ENCODE results near the gene CACNA1G. TPM values are rescaled to one million over a fixed set of nuclear protein-coding genes. Genes with fewer than 3 reads are reported as not detected.

Gene CACNA1G
- total and polyA plus RNA-seq, 2 experiments from 2014 or later = 19.0 to 46.1 TPM

DNA sequence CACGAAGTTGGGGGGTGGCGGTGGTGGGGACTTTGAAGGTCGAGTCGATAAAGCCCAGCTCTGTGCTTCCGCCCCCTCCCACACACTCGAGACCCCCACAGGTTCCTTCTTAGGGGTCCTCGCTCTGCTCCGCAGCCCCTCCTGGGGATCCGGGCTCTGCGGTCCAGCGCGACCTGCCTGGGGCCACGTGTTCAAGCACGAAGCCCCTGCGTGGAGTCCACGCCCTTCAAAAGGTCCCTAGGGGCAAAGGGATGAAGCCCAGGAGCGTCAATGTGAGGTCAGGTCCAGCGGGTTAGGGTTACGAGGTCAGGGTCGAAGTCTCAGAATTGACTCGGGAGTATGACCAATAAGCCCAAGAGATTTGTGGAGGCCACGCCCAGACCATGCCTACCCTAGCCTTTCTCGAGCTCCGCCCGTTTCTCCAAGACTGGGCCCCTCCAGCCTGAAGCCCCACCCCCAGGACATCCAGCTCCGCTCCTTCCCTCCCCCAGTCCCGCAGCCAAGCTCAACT lies 786 bp upstream of the CACNA1G start:
- H3K9me3 ChIP-seq (ENCODE audit: low read depth) = no peaks in the 10 kb centered on the region
- no peaks in the 10 kb centered on the region for H3K36me3 ChIP-seq
- TF ChIP-seq, protein P1, sequence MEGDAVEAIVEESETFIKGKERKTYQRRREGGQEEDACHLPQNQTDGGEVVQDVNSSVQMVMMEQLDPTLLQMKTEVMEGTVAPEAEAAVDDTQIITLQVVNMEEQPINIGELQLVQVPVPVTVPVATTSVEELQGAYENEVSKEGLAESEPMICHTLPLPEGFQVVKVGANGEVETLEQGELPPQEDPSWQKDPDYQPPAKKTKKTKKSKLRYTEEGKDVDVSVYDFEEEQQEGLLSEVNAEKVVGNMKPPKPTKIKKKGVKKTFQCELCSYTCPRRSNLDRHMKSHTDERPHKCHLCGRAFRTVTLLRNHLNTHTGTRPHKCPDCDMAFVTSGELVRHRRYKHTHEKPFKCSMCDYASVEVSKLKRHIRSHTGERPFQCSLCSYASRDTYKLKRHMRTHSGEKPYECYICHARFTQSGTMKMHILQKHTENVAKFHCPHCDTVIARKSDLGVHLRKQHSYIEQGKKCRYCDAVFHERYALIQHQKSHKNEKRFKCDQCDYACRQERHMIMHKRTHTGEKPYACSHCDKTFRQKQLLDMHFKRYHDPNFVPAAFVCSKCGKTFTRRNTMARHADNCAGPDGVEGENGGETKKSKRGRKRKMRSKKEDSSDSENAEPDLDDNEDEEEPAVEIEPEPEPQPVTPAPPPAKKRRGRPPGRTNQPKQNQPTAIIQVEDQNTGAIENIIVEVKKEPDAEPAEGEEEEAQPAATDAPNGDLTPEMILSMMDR (IDR thresholded peaks at IDR 0.05; ENCODE audit: low read depth, low read length) = no peak
- H3K27me3 ChIP-seq = peaks cover 50% of the 10 kb centered on the region
- DNase-seq (ENCODE audit: low read depth in 1 of 2, low spot score in 1 of 2) = peak; percentile 69 to 81
- H3K4me1 ChIP-seq (ENCODE audit: low read depth) = peaks cover 23% of the 10 kb centered on the region
- peak overlapping the region; percentile 64 for H3K4me3 ChIP-seq
- no peak overlapping the region for H3K27ac ChIP-seq

DNA sequence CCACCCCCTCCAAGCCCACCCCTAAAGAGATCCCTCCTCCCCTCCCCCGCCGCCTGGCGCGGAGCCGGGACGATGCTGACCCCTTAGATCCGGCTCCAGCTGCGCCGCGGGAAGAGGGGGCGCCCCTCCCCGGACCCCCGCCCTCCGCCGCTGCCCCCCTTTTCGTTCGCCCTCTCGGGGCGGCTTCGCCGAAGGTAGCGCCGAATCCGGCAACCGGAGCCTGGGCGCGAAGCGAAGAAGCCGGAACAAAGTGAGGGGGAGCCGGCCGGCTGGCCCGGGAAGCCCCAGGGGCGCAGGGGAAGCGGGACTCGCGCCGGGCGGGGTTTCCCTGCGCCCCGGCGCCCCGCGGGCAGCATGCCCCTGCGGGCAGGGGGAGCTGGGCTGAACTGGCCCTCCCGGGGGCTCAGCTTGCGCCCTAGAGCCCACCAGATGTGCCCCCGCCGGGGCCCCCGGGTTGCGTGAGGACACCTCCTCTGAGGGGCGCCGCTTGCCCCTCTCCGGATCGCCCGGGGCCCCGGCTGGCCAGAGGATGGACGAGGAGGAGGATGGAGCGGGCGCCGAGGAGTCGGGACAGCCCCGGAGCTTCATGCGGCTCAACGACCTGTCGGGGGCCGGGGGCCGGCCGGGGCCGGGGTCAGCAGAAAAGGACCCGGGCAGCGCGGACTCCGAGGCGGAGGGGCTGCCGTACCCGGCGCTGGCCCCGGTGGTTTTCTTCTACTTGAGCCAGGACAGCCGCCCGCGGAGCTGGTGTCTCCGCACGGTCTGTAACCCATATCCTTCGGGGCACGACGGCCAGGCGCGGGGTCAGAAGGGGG lies 623 bp downstream of the CACNA1G start:
- H3K4me3 ChIP-seq = peak overlapping the region; percentile 64
- no peaks in the 10 kb centered on the region for H3K9me3 ChIP-seq (ENCODE audit: low read depth)
- H3K4me1 ChIP-seq (ENCODE audit: low read depth) = peaks cover 33% of the 10 kb centered on the region
- no peaks in the 10 kb centered on the region for H3K36me3 ChIP-seq
- DNase-seq (ENCODE audit: low read depth in 1 of 2, low spot score in 1 of 2) = peak in 1 of 2 donors; percentile 56
- TF ChIP-seq, protein P1 (IDR thresholded peaks at IDR 0.05; ENCODE audit: low read depth, low read length) = no peak
- no peak overlapping the region for H3K27ac ChIP-seq
- peaks cover 50% of the 10 kb centered on the region for H3K27me3 ChIP-seq

DNA sequence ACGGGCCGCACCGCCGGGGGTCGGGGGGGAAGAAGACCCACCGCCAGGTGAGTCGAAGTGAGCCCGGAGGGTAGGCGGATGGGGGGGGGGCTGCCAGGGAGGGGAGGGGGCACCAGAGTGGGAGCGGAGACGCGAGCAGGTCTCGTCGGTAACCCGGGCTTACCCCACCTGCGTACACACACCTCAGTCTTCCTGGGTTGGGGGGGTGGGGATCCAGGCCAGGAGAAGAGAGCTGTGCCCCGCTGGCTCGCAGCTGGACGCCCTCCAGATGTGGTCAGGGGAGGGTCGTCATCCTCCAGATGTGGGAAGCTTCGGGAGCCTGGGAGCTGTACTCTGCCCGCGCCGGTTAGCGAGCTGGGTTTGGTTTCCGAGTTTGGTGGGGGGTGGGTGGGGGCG lies 1.2 kb downstream of the CACNA1G start:
- Histone ChIP-seq H3K36me3 (no peaks in the 10 kb centered on the region), H3K27me3 (peaks cover 50% of the 10 kb centered on the region), H3K9me3 (ENCODE audit: low read depth) (no peaks in the 10 kb centered on the region), H3K27ac (no peak overlapping the region), H3K4me3 (peak overlapping the region; percentile 64), H3K4me1 (ENCODE audit: low read depth) (peaks cover 37% of the 10 kb centered on the region)
- TF ChIP-seq, protein P1 (IDR thresholded peaks at IDR 0.05; ENCODE audit: low read depth, low read length) = no peak
- no peak for DNase-seq (ENCODE audit: low read depth in 1 of 2, low spot score in 1 of 2)

DNA sequence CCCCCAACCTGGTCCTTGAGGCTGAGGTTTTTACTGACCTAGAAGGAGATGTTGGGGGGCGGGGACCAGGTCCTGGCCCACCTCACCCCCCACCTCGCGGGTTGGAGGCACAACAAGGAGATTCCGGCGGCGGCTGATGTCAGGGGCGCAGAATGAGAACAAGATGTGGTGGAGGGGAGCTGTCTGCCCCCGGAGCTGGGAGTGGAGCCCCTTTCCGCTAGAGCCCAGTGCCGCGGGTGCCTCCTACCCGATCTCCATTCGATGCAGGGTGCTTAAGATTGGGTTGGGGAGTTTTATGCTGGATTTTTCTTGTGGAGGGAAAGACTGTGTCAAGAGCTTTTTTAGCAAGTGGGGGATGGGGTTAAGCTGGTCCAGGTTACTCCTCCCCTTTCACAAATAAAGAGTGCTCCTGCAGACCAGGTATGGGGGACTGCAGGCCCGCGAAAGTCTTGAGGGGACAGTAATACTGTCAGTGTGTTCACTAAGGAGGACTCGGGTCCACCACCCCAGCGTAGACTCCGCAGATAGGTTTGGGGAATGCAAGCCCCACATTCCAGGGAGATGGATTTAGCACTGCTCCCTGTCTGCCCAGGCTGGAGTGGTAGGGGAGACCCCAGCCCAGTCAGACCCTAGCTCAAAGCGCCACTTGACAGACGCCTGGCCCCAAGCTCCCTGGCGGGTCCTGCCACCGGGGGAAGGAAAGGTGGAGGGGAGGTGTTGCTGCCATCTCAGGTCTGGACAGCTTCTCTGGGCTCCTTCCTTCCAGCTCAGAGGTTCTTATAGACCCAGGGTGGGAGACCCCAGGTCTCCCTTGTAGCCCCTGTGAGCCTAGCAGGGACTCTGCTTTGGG lies 2.0 kb downstream of the CACNA1G start:
- H3K4me3 ChIP-seq = peak overlapping the region; percentile 64
- no peaks in the 10 kb centered on the region for H3K9me3 ChIP-seq (ENCODE audit: low read depth)
- no peaks in the 10 kb centered on the region for H3K36me3 ChIP-seq
- no peak overlapping the region for H3K27ac ChIP-seq
- H3K27me3 ChIP-seq = peaks cover 50% of the 10 kb centered on the region
- no peak for DNase-seq (ENCODE audit: low read depth in 1 of 2, low spot score in 1 of 2)
- TF ChIP-seq, protein P1 (IDR thresholded peaks at IDR 0.05; ENCODE audit: low read depth, low read length) = no peak
- H3K4me1 ChIP-seq (ENCODE audit: low read depth) = peaks cover 37% of the 10 kb centered on the region

DNA sequence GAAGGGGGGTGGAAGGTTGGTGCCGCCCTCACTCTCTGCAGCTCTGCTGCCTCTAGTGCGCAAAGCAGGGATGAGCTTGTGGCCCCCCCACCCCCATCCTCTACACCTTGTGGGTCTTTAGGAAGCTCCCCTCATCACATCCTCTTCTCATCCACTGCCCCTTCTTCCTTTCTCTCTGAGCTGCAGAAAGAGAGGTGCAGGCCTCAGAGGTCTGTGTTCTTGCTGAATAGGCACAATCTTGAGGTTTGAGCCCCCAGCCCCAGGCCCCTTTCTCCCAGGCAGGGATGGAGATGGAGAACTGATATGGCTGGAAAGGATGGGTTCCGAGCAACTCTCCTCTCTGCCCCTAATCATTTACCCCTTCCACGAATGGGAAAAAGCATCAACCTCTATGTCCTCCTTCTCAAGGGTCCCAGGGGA lies 2.6 kb downstream of the CACNA1G start:
- H3K27me3 ChIP-seq = peaks cover 47% of the 10 kb centered on the region
- H3K4me1 ChIP-seq (ENCODE audit: low read depth) = peaks cover 37% of the 10 kb centered on the region
- no peaks in the 10 kb centered on the region for H3K9me3 ChIP-seq (ENCODE audit: low read depth)
- H3K4me3 ChIP-seq = peak overlapping the region; percentile 64
- TF ChIP-seq, protein P1 (IDR thresholded peaks at IDR 0.05; ENCODE audit: low read depth, low read length) = no peak
- H3K36me3 ChIP-seq = no peaks in the 10 kb centered on the region
- no peak overlapping the region for H3K27ac ChIP-seq
- DNase-seq (ENCODE audit: low read depth in 1 of 2, low spot score in 1 of 2) = no peak

Data from cardiac muscle cell (in vitro differentiated cells and primary cell).